GM19099 (cell line): ENCODE data around the gene TPCN2.

Experiments used
- POLR2A ChIP-seq: IDR thresholded peaks from 3 replicates; pipeline ENCODE4 v1.6.1; 2011; ENCODE audit warnings: low read depth; ENCODE audit not compliant: insufficient read length; ENCODE audit errors: extremely low read depth

Gene TPCN2

GRCh38 chr11:69027704-69028372, 20.9 kb upstream of the TPCN2 start:
- TF ChIP-seq POLR2A = no peak

DNA sequence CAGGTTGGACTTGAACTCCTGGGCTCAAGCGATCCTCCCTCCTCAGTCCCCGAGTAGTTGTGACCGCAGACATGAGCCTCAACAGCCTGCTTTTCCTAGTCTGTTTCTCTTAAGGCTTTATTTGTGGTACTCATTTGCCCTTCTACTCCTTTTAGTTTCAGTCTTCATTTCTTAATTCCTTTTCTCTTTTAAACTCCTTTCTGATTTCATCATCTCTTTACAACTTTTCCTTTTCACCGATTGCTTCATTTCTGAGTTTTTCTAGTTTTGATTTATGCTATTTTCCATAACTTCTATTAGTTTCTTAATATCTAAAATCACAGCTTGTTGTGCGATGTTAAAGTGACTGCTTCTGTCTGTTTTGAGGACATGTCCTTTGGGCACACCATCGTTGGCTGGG, 18.4 kb upstream of the TPCN2 start:
- TF ChIP-seq POLR2A = no peak

DNA sequence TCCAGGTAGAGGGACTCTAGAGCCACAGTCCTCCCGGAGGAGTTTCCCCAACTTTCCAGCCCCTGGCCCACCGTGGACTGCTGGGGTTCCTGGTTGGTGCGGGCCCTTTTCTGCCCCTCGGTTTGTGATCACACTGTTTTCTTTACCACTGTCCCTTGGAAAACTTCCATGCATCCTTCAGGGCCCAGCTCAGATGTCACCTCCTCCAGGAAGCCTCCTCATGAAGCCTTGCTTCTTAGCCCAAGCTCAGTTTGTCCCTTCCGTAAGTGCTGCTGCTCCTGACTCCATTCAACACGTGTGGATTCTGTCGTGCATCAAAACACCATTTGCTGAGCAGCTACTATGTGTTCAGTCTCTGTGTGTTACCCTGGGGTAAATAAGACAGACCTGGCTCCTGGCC, 15.9 kb upstream of the TPCN2 start:
- no peak for TF ChIP-seq POLR2A

DNA sequence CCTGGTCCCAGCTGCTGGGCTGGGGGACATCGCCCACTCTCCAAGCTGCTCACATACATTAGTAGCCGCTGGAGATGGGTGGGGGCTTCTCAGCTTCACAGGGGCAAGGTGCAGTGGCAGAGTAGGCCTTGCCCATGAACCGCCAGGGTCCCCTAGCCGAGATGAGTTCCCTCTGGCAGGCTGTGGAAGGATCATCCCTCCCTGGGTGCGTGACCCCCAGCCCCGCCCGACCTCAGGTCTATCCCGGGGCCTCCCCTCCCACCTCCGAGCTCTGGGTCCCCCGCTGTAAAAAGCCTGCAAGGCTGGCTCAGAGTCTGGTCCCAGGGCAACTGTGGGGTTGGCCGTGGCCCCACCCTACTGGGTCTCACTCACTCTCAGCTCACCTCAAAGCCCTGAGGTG, 15.3 kb upstream of the TPCN2 start:
- TF ChIP-seq POLR2A = no peak

- no peak for TF ChIP-seq POLR2A
Observed at GRCh38 chr11:69034123-69034867, 14.4 kb upstream of the TPCN2 start.

DNA sequence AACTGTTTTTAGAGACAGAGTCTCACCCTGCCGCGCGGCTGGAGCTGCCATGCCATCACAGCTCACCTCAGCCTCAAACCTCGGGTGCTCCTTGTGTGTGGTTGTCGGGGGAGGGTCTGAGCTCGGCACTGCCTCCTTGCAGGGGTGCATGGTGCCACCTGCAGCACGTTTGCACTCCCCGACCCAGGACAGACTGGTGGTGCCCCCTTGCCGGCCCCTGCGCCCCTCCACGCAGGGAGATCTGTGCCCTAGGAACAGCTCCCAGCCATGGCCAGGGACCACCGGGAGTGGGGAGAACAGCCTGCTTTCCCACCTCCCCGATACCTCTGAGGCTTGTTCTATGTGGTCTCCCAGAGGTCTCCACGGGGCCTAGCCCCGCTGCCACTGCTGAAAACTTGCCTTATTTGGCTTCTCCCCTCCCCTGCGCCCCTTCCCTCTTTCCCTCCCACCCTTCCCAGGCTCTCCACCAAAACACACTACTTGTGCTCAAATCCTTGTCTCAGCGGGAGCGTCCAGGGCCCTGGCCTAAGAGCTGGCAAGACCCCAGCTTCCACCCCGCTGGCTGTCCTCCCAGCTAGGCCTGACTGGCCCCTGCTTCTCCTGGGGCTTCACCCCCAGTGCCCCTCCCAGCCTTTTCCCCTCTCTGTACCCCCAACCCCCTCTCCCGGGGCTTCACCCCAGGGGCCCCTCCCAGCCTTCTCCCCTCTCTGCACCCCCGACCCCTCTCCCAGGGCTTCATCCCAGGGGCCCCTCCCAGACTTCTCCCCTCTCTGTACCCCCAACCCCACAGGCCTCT, 13.4 kb upstream of the TPCN2 start:
- no peak for TF ChIP-seq POLR2A

- TF ChIP-seq POLR2A = no peak
Observed at GRCh38 chr11:69035946-69036340, 12.8 kb upstream of the TPCN2 start.

DNA sequence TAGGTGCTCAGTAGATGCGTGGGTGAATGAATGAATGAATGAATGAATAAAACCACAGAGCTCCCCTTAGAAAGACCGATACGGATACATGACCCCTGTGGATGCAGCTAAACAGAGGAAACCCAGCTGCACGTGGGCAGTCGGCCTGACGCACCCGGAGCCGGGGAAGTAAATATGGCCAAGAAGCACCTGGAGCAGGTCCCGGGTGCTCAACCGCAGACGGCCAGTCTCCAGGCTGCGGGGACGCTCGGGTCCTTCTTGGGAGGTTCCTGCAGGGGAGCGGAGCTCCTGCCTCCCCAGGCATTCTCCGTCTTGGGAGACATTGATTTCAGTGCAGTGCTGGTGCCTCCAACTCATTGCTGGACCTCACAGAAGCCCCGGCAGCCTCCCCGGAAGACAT, 11.7 kb upstream of the TPCN2 start:
- no peak for TF ChIP-seq POLR2A

DNA sequence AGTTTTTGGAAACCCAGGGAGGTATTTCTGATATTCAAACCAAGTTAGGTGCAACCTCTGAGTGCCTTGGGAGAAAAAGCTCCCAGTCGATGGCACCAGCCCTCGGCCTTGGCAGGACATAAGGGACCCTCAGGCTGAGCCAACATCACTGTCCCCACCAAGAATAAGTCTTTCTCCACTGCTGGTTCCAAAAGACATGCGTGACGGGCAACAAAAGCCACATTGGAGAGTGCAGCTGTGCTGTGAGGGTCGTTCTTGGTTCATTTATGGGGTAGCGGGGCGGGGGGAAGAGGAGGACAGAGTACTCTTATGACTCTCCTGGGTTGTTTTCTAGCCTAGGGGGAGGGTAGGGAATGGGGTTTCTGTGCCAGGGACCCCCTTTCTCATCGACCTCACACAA, 11.2 kb upstream of the TPCN2 start:
- no peak for TF ChIP-seq POLR2A

DNA sequence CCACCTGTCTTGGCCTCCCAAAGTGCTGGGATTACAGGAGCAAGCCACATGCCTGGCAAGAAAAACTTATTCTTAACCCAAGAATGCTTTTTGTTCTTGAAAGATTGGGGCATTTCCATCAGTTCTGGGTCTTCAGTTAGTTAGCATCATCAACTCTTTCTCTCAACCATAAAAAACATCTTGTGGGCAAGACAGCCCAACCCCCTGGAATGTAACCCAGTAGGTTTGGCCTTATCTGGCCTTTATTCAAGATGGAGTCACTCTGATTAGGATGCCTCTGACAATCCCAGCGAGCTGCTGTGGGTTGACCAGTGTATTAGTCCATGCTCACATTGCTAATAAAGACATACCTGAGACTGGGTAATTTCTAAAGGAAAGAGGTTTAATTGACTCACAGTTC, 9.2 kb upstream of the TPCN2 start:
- TF ChIP-seq POLR2A = no peak

GRCh38 chr11:69040051-69040450, 8.7 kb upstream of the TPCN2 start:
- no peak for TF ChIP-seq POLR2A

- no peak for TF ChIP-seq POLR2A
Observed at GRCh38 chr11:69040581-69041260, 8.0 kb upstream of the TPCN2 start.

GRCh38 chr11:69041516-69041915, 7.2 kb upstream of the TPCN2 start:
- TF ChIP-seq POLR2A = no peak

DNA sequence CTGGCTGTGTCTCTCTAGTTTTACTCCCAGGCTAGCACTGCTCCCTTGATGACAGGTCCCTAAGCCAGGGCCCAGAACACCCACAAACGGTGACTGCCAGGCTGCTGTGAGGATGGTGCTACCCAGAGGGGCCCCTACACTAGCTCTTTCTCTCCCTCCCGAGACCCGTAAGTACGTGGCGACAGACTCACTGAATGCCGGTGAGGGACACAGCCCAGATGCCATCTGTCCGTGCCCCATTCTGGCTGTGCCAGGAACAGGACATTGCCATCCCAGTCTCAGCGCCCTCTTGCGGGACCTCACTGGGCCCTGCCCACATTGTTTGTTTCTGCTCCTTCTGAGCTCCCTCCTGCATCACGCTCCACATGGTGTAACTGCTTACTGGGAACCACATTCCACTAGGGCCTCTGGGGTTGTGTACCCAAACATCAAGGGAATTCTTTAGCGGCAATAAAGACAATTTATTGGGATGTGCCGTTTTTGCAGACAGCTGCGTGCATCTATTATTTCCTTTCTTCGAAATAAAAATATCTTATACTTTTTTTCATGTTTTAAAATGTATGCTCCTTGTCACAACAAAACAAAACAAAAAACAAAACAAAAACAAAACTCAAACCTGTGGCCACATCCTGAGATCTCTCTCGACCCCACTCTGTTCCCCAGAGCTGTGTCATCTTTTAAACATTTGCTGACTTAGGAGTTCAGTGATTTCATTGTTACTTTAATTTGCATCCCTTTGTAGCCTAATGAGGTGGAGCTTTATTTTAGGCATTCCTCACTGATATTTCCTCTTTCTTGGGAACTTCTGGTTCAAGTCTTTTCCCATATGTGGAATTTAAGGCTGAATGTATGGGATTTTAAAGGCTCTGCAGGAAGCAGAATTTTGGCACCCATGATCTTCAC, 4.4 kb upstream of the TPCN2 start:
- TF ChIP-seq POLR2A = no peak

GRCh38 chr11:69048031-69048693, 570 bp upstream of the TPCN2 start:
- no peak for TF ChIP-seq POLR2A

GRCh38 chr11:69049490-69049867, 747 bp downstream of the TPCN2 start:
- no peak for TF ChIP-seq POLR2A
